HFFc6 (cell line): ENCODE measurements around the gene ADCY9. TPM values are rescaled to one million over a fixed set of nuclear protein-coding genes. Genes with fewer than 3 reads are reported as not detected.

Experiments
- DNase-seq: peaks from one replicate; pipeline ENCODE4 v3.0.0-alpha.2; 2018
- H3K27ac Mint-ChIP-seq: 2 replicates; pipeline ENCODE4 v1.8.0; 2020; ENCODE audit warnings: mild to moderate bottlenecking, mixed read lengths
- H3K27me3 Mint-ChIP-seq: 2 replicates; pipeline ENCODE4 v1.8.0; 2021; ENCODE audit warnings: mild to moderate bottlenecking, moderate library complexity, mixed read lengths; ENCODE audit not compliant: insufficient read depth
- H3K36me3 Mint-ChIP-seq: 2 replicates; pipeline ENCODE4 v1.8.0; 2021; ENCODE audit warnings: low read depth, mixed read lengths
- H3K4me1 Mint-ChIP-seq: 2 replicates; pipeline ENCODE4 v1.8.0; 2020; ENCODE audit warnings: low read depth, mixed read lengths
- H3K4me3 Mint-ChIP-seq: 2 replicates; pipeline ENCODE4 v1.8.0; 2020; ENCODE audit warnings: mild to moderate bottlenecking, moderate library complexity, mixed read lengths
- H3K9me3 Mint-ChIP-seq: 2 replicates; pipeline ENCODE4 v1.8.0; 2020; ENCODE audit warnings: mild to moderate bottlenecking, mixed read lengths
- total RNA-seq, 6 experiments: library from RNA; stranded (reverse); fragmentation: NEBNext Ultra II Directional; extraction: Animal tissue kit (Norgen Biotek cat#: 25700); gene quantifications; 2 replicates in 1 of 6; 3 replicates in 5 of 6; pipeline ENCODE4 v1.2.3, GENCODE V29; 2021
- TF ChIP-seq, protein P1 (sequence below): fragments of 200-600 bp; sonication (generic); IDR thresholded peaks from 2 replicates; pipeline ENCODE4 v1.5.0; 2021; ENCODE audit warnings: antibody characterized with exemption, mild to moderate bottlenecking

The ADCY9 gene
- total RNA-seq, 6 experiments from 2014 or later, result 20.8 to 24.8 (median 22.6) TPM

DNA sequence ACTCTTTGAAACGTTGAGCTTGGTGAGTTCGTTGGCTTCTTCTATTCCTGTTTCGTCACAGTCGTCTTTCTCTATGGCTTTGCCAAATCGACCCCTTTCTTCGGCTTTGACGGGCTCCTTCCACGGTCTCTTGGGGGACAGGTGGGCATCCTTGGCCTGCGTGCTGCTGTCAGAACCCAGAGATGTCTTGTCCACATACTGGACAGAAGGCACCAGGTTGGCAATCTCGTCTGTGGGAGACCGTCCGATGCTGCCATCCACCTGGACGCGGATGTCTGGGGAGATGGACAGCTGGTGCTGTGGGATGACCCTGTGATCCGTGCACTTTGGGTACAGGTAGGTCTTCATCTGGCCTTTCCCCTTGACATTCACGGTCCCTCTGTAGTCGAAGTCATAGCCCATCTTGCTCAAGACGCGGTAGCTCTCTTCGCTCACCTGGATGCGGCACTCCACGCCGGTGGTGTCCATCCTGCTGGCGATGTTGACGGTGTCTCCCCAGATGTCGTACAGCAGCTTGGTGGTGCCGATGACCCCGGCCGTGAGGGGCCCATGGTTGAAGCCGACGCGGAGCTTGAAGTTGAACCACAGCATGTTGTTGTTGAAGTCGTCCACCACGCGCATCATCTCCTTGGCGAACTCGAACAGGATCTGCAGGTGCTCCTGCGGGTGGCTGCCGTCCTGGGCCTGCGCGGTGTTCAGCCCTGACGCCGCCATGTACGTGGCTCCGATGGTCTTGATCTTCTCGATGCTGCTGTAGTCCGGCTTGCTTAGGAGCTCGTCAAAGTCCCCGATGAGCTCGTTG, 150.3 kb downstream of the ADCY9 start:
- Mint-ChIP-seq H3K4me3 (no peak overlapping the region), H3K27me3 (peaks cover 1% of the 10 kb centered on the region), H3K4me1 (peaks cover 26% of the 10 kb centered on the region), H3K9me3 (peaks cover 7% of the 10 kb centered on the region), H3K27ac (no peak overlapping the region), H3K36me3 (peaks cover 20% of the 10 kb centered on the region)
- TF ChIP-seq, protein P1, sequence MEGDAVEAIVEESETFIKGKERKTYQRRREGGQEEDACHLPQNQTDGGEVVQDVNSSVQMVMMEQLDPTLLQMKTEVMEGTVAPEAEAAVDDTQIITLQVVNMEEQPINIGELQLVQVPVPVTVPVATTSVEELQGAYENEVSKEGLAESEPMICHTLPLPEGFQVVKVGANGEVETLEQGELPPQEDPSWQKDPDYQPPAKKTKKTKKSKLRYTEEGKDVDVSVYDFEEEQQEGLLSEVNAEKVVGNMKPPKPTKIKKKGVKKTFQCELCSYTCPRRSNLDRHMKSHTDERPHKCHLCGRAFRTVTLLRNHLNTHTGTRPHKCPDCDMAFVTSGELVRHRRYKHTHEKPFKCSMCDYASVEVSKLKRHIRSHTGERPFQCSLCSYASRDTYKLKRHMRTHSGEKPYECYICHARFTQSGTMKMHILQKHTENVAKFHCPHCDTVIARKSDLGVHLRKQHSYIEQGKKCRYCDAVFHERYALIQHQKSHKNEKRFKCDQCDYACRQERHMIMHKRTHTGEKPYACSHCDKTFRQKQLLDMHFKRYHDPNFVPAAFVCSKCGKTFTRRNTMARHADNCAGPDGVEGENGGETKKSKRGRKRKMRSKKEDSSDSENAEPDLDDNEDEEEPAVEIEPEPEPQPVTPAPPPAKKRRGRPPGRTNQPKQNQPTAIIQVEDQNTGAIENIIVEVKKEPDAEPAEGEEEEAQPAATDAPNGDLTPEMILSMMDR, result no peak
- DNase-seq, result no peak

DNA sequence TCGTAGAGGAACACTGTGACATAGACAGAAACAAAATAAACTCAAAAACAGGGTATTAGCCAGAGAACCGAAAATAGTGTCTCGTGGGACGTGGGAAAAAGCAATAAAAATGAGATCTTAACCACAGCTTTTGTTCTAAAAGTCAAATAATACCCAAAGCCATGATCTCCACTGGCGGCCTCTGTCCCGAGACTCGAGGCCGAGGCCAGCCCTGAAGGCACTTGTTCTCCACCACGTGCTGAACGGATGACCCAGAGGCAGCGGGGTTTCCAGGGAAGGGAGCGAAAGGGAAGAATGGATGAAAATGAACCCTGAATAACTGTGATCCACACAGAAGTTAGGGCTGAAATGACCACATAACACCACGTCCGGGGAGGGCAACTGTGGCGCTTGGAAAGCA, 150.9 kb downstream of the ADCY9 start:
- Mint-ChIP-seq H3K4me1 (peaks cover 29% of the 10 kb centered on the region), H3K9me3 (peaks cover 7% of the 10 kb centered on the region), H3K27me3 (peaks cover 1% of the 10 kb centered on the region), H3K4me3 (no peak overlapping the region), H3K36me3 (peaks cover 20% of the 10 kb centered on the region), H3K27ac (no peak overlapping the region)
- no peak for DNase-seq
- TF ChIP-seq, protein P1, result no peak

DNA sequence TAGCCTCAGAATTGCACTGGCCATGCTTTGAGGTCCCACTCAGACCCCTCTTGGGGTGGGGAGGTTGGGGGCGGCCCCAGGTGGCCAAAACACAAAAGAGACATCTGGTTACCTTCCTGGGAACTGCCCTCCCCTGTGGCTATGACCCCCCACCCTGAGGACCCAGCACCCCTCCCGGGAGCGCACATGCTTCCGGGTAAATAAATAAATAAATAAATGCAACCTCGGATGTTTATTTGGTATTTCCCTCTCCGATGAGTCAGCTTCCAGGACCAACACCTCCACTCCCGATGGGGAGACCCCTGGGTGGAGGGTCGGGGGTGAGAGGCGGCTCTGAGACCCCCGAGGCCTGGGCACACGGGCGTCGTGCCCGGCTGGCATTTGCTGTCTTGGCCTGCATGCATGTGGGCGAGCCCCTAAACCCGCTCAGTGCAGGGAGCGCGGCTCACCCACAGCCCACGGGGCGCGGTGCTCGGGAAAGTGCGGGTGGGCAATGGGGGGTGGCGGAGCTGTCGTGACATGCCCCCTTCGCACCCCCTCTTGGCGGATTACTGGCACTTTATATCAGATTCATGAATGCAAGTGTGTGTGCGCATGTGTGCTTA, 151.5 kb downstream of the ADCY9 start:
- DNase-seq, result no peak
- peaks cover 1% of the 10 kb centered on the region for H3K27me3 Mint-ChIP-seq
- H3K36me3 Mint-ChIP-seq, result peaks cover 20% of the 10 kb centered on the region
- no peak overlapping the region for H3K27ac Mint-ChIP-seq
- TF ChIP-seq, protein P1, result no peak
- peaks cover 7% of the 10 kb centered on the region for H3K9me3 Mint-ChIP-seq
- no peak overlapping the region for H3K4me3 Mint-ChIP-seq
- peaks cover 31% of the 10 kb centered on the region for H3K4me1 Mint-ChIP-seq

DNA sequence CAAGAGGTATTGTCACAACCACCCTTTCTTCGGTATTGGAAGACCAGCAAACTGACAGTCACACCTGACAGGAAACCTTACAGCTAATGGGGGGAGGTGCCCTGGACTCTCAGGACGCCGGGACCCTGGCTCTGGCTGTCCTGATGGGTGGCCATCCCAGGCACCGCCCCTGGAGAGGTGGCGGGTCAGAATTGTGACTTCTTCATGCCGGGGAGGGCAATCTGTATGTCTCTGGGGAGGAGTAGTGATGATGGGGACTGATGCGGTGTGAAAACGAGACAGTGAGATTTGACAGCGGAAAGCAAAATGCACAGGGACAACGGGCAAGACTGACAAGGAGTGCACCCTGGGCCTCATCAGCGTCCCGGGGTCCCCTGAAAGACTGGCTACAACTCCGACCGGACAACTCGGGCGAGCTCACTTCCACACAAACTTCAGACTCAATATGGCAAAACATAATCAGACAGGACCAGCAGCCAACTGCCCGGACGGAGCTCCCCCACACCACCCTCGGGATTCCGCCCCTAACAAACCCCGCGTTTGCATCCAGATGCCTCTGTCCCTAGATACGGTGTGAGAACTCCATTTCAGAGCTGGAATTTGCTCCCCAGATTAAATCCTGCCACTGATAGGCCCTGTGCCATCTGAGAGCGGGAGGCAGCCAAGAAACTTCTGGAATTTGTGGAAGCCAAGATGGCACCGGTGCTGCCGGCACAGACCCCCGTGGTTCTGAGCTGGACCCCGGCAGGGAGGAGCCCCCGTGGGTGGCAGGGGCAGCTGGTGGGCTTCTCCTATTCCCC, 152.2 kb downstream of the ADCY9 start:
- TF ChIP-seq, protein P1, result no peak
- no peak overlapping the region for H3K27ac Mint-ChIP-seq
- H3K4me3 Mint-ChIP-seq, result no peak overlapping the region
- peaks cover 1% of the 10 kb centered on the region for H3K27me3 Mint-ChIP-seq
- H3K36me3 Mint-ChIP-seq, result peaks cover 20% of the 10 kb centered on the region
- H3K9me3 Mint-ChIP-seq, result peaks cover 7% of the 10 kb centered on the region
- no peak for DNase-seq
- peaks cover 37% of the 10 kb centered on the region for H3K4me1 Mint-ChIP-seq

DNA sequence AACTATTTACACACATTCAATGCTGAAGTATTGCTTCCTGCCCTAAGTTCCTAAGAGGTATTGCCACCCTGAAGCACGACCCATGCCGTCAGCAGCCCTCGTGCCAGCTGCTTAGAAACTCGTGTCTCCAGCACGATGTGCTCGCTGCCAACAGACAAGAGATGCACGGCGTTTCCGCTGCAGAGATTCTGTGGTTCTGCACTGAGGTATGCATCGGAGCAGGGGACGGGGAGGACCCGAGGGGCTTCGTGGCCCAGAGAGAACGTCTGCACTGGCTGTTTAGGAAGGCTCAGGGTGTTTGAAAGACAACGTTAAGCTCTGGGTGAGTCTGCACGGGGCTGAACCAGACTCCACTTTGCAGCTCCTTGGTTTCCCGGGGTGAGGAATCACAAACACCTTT, 153.0 kb downstream of the ADCY9 start:
- H3K27me3 Mint-ChIP-seq, result peaks cover 1% of the 10 kb centered on the region
- no peak for DNase-seq
- H3K36me3 Mint-ChIP-seq, result peaks cover 20% of the 10 kb centered on the region
- peaks cover 7% of the 10 kb centered on the region for H3K9me3 Mint-ChIP-seq
- H3K4me3 Mint-ChIP-seq, result no peak overlapping the region
- no peak overlapping the region for H3K27ac Mint-ChIP-seq
- H3K4me1 Mint-ChIP-seq, result peaks cover 40% of the 10 kb centered on the region
- TF ChIP-seq, protein P1, result no peak
